ENCODE results near the gene SCP2.

- TF ChIP-seq NFIC (IDR thresholded peaks at IDR 0.05) (no peak), CREB1 (IDR thresholded peaks at IDR 0.05; ENCODE audit: low read depth) (no peak)
These were observed 22.0 kb upstream of the SCP2 start for GRCh38 chr1:52904927-52905698.

All from Ishikawa (cell line).